Pancreas (tissue), 10 donors: ENCODE data around the gene SMARCD1. TPM values are rescaled to one million over a fixed set of nuclear protein-coding genes. Genes with fewer than 3 reads are reported as not detected.

Experiments
- ATAC-seq, 4 donors: fragments of 200-7000 bp; cut with Tn5 transposase; one replicate each; pipeline versions ENCODE4 v1.8.0 to v1.9.1; 2020; ENCODE audit warnings: mild to moderate bottlenecking in 4 of 4, moderate library complexity in 4 of 4
- DNase-seq, 6 donors: peaks; one replicate each; pipeline ENCODE4 v3.0.0-alpha.2; 2020
- FAIRE-seq: peaks from 2 replicates; lab custom pipeline; 2012; peaks lifted over from hg19 to GRCh38; lab: Jason Lieb, UNC
- H3K27ac ChIP-seq, 4 donors: fragments of 200-600 bp; sonication (generic); 1 replicate in 3 of 4; 2 replicates in 1 of 4; pipeline versions ENCODE4 v1.5.0 to v1.8.0; 2020
- H3K27me3 ChIP-seq, 4 donors: fragments of 200-600 bp; one replicate each; pipeline ENCODE4 v1.8.0; 2021
- H3K36me3 ChIP-seq, 3 donors: fragments of 200-600 bp; sonication (generic) in 1 of 3; one replicate each; pipeline versions ENCODE4 v1.5.0 to v1.8.0; 2020 to 2021
- H3K4me1 ChIP-seq, 3 donors: fragments of 200-600 bp; one replicate each; pipeline ENCODE4 v1.8.0; 2021
- H3K4me3 ChIP-seq, 4 donors: fragments of 200-600 bp; sonication (generic) in 2 of 4; one replicate each; pipeline versions ENCODE4 v1.5.0 to v1.8.0; 2020 to 2021
- H3K9me3 ChIP-seq, 4 donors: fragments of 200-600 bp; one replicate each; pipeline ENCODE4 v1.8.0; 2021
- WGBS, 2 donors: extraction: QIAGEN DNeasy Blood & Tissue Kit; methylation state at CpG; one replicate each; pipeline ENCODE4 v1.1.7; 2013; 5-methylcytosine and 5-hydroxymethylcytosine counted together
- intact Hi-C, 3 donors: fragments of 100-400 bp; cut with DNase I; formaldehyde crosslinking; loops; one replicate each; pipeline versions ENCODE4 v1.11.1 to v1.14.2; 2022
- polyA plus RNA-seq, 2 donors: library from polyadenylated mRNA; stranded (reverse); fragments of 200-250 nt; gene quantifications; one replicate each; pipeline ENCODE4 v1.2.3, GENCODE V29; 2013
- total RNA-seq, 6 donors: library from RNA; stranded (reverse); fragmentation: NEBNext Ultra II Directional in 4 of 6; extraction: Animal tissue kit (Norgen Biotek cat#: 25700) in 4 of 6; gene quantifications; one replicate each; pipeline versions ENCODE4 v1.2.1 to v1.2.4, GENCODE V29; 2021 to 2023
- TF ChIP-seq, protein P1 (sequence below), 4 donors: fragments of 200-600 bp; sonication (generic) in 3 of 4; IDR thresholded peaks; one replicate each; pipeline versions ENCODE4 v1.5.0 to v1.8.0; 2021; ENCODE audit warnings: antibody characterized with exemption in 4 of 4
- donor health status: healthy with polysubstance abuse.
- donor health status: DM: no; HTN: no; CAD: no; lungs with moderate emphysema.
- donor health status: DM: no; HTN: no; CAD: no.
- donor health status: control.
- donor health status: control.
- donor health status: Bipolar disorder and iron deficiency.
- donor health status: DM: yes; HTN: yes; CAD: no.
- donor health status: DM: no; HTN: no; CAD: no.
- donor health status: DM: no; HTN: no; CAD: no.
- donor health status: DM: yes; HTN: yes; CAD: no.

SMARCD1 gene
- total and polyA plus RNA-seq, 8 donors: 12.5 to 22.8 (median 15.4) TPM

DNA sequence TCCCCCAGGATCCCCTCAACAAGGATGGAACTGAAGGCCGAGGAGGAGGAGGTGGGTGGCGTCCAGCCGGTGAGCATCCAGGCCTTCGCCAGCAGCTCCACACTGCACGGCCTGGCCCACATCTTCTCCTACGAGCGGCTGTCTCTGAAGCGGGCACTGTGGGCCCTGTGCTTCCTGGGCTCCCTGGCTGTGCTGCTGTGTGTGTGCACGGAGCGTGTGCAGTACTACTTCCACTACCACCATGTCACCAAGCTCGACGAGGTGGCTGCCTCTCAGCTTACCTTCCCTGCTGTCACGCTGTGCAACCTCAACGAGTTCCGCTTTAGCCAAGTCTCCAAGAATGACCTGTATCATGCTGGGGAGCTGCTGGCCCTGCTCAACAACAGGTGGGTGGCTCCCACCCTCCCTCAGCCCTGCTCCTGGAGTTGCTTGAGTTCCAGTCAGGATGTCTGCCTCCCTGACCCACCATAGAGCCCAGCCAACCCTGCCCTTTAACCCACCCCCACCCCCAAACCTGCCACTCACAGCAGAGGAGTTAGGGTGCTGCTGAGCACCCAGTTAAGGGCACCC is 26.3 kb upstream of the SMARCD1 start:
- no peaks in the 10 kb centered on the region for H3K27me3 ChIP-seq
- peaks cover 0 to 6% (median 0%) of the 10 kb centered on the region in 3 donors for H3K4me1 ChIP-seq
- DNase-seq (no peak), ATAC-seq (no peak), FAIRE-seq (no peak)
- intact Hi-C loops: loop anchor here in 1 of 3 donors (5.0 kb wide), 1 partner anchor 87 kb away; the partner anchor contains the start of gene AQP6
- TF ChIP-seq, protein P1, sequence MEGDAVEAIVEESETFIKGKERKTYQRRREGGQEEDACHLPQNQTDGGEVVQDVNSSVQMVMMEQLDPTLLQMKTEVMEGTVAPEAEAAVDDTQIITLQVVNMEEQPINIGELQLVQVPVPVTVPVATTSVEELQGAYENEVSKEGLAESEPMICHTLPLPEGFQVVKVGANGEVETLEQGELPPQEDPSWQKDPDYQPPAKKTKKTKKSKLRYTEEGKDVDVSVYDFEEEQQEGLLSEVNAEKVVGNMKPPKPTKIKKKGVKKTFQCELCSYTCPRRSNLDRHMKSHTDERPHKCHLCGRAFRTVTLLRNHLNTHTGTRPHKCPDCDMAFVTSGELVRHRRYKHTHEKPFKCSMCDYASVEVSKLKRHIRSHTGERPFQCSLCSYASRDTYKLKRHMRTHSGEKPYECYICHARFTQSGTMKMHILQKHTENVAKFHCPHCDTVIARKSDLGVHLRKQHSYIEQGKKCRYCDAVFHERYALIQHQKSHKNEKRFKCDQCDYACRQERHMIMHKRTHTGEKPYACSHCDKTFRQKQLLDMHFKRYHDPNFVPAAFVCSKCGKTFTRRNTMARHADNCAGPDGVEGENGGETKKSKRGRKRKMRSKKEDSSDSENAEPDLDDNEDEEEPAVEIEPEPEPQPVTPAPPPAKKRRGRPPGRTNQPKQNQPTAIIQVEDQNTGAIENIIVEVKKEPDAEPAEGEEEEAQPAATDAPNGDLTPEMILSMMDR (IDR thresholded peaks at IDR 0.05): no peak
- H3K4me3 ChIP-seq: no peak overlapping the region
- H3K36me3 ChIP-seq: no peaks in the 10 kb centered on the region
- H3K27ac ChIP-seq: no peak overlapping the region
- no peaks in the 10 kb centered on the region for H3K9me3 ChIP-seq
- WGBS, 2 donors: 86 to 88% methylated on average over 15 of the region's 15 CpGs

DNA sequence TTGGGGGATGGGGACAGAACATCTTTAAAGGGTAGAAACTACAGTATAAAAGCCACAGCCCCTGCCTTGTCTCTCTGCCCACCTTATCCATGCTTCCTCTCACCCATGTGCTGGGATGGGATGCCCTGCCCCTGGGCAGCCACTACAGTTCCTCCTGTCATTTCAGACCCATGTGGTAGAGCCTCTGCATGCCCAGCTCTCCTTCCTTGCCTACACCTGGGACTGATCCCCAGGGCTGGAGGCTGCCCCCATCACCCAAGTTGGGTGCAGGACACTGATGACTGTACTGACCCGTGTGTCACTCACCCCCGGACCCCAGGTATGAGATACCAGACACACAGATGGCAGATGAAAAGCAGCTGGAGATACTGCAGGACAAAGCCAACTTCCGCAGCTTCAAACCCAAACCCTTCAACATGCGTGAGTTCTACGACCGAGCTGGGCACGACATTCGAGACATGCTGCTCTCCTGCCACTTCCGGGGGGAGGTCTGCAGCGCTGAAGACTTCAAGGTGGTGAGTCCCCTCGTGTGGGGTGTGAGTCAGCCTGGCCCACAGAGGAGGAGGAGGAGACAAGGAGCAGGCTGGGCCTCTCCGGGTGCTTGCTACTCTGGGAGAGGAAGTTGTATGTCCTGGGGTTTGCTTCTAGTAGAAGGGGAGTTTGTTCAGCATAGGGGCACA is 25.6 kb upstream of the SMARCD1 start:
- TF ChIP-seq, protein P1 (IDR thresholded peaks at IDR 0.05): no peak
- no peaks in the 10 kb centered on the region for H3K27me3 ChIP-seq
- no peaks in the 10 kb centered on the region for H3K36me3 ChIP-seq
- intact Hi-C loops: loop anchor here in 2 of 3 donors (5.0 to 10.0 kb wide), 2 partner anchors 87 to 195 kb away; partner anchors contain the start of gene AQP6 (in 2 of the 2)
- H3K9me3 ChIP-seq: no peaks in the 10 kb centered on the region
- ATAC-seq (no peak), FAIRE-seq (no peak), DNase-seq (no peak)
- H3K4me3 ChIP-seq: no peak overlapping the region
- WGBS, 2 donors: 77 to 78% methylated on average over 12 of the region's 12 CpGs
- H3K4me1 ChIP-seq: peaks cover 0 to 6% (median 0%) of the 10 kb centered on the region in 3 donors
- no peak overlapping the region for H3K27ac ChIP-seq

DNA sequence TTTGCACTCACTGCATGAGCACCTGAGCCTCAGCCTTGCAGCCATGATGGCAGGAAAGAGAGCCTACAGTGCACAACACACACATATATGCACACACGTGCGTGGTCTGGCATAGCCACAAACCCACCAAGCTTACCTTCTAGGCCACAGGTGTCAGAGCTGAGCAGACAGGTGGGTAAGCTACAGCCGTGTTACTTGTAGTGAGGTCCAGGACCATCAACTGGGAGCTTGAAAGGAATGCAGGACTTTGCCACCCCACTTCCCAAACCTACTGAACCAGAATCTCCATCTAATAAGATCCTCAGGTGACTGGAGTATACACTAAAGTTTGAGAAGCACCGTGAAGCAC is 25.0 kb upstream of the SMARCD1 start:
- H3K27me3 ChIP-seq: no peaks in the 10 kb centered on the region
- intact Hi-C loops: loop anchor here in 2 of 3 donors (5.0 to 10.0 kb wide), 2 partner anchors 88 to 195 kb away; partner anchors contain the start of gene AQP6 (in 1 of the 2)
- WGBS, 2 donors: 63 to 69% methylated on average over 4 of the region's 4 CpGs
- no peak for FAIRE-seq
- H3K36me3 ChIP-seq: no peaks in the 10 kb centered on the region
- no peak overlapping the region for H3K27ac ChIP-seq
- no peak for ATAC-seq
- H3K4me1 ChIP-seq: peaks cover 0 to 6% (median 0%) of the 10 kb centered on the region in 3 donors
- no peaks in the 10 kb centered on the region for H3K9me3 ChIP-seq
- no peak for DNase-seq
- TF ChIP-seq, protein P1 (IDR thresholded peaks at IDR 0.05): no peak
- H3K4me3 ChIP-seq: no peak overlapping the region

DNA sequence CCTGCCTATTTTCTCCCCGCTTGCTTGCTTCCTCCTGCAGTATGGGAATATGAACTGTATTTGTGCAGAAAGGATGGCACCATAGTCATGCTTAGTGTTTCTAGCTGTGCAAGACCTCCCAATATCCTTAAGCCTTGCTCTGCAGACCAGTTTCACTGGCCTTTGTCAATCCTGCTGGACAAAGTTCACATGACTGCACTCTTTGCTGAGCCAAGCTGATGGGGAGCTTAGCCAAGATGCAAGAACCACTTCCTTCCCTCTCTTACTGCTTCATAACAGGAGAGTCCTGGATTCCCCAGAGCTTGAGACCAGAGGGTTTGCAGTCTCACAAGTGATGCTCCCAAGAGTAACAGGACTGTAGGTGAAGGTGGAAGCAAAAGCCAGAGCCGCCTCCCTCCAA is 24.0 kb upstream of the SMARCD1 start:
- DNase-seq: no peak
- Histone ChIP-seq H3K4me3 (no peak overlapping the region), H3K27ac (no peak overlapping the region), H3K27me3 (no peaks in the 10 kb centered on the region), H3K4me1 (peaks cover 0 to 6% (median 0%) of the 10 kb centered on the region in 3 donors), H3K9me3 (no peaks in the 10 kb centered on the region), H3K36me3 (no peaks in the 10 kb centered on the region)
- 75 to 90% methylated on average over 2 of the region's 2 CpGs for WGBS, 2 donors
- intact Hi-C loops: loop anchor here in 2 of 3 donors (5.0 to 10.0 kb wide), 2 partner anchors 89 to 196 kb away; partner anchors contain the start of gene AQP6 (in 1 of the 2)
- no peak for ATAC-seq
- FAIRE-seq: no peak
- TF ChIP-seq, protein P1 (IDR thresholded peaks at IDR 0.05): no peak
